Hematopoietic multipotent progenitor cell treated with erythropoietin and hydrocortisone succinate and interleukin-3 and kit ligand, for 4 days (in vitro differentiated cells): Measurements from ENCODE around the gene SV2A.
"Not testable (repeated sequence)": the region's sequence is repeated elsewhere in the genome, so short reads cannot be mapped to it uniquely, and the experiment has no call there.

Experiments
- DNase-seq: peaks from one replicate; pipeline ENCODE4 v3.0.0-alpha.2; 2015

SV2A gene, protein sequence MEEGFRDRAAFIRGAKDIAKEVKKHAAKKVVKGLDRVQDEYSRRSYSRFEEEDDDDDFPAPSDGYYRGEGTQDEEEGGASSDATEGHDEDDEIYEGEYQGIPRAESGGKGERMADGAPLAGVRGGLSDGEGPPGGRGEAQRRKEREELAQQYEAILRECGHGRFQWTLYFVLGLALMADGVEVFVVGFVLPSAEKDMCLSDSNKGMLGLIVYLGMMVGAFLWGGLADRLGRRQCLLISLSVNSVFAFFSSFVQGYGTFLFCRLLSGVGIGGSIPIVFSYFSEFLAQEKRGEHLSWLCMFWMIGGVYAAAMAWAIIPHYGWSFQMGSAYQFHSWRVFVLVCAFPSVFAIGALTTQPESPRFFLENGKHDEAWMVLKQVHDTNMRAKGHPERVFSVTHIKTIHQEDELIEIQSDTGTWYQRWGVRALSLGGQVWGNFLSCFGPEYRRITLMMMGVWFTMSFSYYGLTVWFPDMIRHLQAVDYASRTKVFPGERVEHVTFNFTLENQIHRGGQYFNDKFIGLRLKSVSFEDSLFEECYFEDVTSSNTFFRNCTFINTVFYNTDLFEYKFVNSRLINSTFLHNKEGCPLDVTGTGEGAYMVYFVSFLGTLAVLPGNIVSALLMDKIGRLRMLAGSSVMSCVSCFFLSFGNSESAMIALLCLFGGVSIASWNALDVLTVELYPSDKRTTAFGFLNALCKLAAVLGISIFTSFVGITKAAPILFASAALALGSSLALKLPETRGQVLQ

DNA sequence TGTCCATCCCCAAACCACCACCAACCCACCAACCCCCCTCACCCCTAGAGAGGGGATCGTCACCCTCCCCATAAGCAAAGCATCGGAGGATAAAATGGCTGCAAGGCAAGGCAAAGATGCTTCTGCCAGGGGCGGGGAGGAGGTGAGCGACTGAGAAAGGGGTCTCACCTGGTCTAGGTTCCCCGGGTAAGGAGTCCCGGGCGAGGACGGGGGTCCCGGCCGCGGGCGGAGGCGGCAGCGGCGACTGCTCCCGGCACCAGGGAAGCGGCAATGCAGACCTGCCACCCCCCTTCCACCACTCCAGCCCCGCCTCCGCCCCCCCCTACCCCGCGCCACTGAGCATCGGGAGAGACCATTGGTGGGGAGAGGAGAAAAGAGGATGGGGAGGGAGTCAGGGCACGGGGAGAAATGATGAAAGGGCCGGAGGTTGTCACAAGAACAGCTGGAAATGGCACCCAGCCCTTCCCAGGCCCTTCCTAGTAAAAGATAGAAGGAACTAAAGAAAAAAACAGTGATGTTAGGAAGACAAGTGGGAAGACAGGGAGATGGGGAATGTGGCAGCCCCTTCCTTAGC lies at the start of gene SV2A:
SV2A (minus strand) TSS at position 274 of the 574 bp plus-strand sequence. CDS start 4,004 bp downstream, outside the sequence.
- DNase-seq, result peak; percentile 76

DNA sequence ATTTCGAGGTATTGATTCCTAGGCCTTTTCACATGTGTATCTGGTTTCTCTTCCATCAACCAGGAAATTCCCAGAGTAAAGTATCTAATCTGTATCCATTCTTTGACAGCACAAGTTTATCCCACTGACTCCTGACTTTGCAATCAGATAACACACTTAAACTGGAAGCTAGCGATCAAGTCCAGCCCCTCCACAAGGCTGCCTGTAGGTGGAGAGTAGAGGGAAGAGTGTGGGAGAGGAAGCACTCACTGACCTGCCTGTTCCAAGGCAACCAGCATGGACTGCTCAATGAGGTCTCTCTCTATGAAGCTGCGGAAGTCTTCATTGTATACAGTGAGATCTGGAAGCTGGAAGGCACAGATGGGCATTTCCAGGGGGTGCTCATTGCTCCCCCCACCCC lies 49.4 kb upstream of the SV2A start:
- no peak for DNase-seq

DNA sequence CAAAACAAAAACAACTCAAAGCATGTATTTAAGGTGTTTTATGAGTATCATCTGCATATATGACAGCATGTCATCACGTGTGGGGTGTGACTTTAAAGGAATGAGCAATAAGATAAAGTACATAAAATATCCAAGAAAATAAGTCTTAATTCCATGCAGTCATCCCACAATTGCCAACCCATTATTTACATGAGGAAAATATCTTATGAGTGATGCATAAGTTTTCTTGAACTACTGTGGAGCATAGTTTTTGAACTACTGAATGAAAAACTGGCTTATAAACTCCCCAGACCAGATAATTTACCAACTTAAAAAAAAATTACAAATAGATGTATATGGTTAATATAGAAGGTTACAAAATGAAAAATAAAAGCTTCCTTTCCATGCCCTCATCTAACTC lies 48.8 kb upstream of the SV2A start:
- no peak for DNase-seq

DNA sequence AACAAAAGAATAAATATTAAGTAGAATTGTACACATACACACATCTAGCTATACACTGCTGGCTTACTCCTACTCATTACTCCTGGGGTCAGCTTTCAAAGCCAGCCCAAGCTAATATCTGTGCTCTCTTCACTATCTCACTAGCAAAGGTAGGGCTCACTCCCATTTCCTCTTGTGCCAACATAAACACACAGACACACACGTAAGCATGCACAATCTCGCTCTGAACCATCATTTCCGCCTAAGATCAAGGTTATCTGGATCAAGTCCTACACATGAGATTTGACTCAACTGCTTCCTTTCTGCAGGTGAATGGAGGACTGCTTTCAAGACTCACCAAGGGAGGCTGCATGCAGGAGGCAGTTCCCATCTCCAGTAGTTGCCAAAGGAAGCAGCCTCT lies 47.8 kb upstream of the SV2A start:
- DNase-seq, result no peak

DNA sequence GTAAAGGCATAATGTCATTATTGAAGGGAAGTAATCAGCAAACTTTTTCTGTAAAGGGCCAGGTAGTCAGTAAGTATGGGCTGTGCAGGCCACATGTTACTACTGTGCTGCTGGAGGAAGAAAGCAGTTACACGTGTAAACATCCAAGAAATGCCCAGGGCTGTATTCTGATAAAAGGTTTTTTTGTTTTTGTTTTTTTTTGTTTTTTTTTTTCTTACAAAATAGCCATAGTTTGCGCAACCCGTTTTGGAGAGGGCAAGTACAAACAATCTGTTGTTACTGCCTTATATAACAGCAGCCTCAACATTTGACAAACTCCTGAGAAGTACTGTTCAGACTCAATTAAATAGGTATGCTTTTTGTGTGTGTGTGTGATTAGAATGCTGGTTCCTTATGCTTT lies 45.7 kb upstream of the SV2A start:
- DNase-seq, result no peak

DNA sequence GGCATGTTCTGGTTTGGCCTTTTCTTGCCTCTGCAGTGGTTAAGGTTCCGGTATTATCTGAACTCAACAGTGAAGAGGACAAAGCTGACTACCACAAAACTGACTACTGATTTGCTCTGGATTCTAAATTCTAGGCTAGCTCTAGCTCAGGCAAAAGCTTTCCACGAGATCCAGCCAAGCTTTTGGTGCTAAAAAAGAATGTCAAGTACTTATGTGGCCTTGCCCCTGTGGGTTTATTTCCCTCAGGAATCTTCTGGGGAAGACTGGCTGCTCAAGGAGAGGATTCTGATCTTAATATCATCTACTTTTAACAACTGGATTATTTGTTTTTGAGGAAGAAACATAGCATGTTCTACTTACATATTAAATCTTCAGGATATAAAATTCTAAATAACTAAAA lies 45.1 kb upstream of the SV2A start:
- no peak for DNase-seq

DNA sequence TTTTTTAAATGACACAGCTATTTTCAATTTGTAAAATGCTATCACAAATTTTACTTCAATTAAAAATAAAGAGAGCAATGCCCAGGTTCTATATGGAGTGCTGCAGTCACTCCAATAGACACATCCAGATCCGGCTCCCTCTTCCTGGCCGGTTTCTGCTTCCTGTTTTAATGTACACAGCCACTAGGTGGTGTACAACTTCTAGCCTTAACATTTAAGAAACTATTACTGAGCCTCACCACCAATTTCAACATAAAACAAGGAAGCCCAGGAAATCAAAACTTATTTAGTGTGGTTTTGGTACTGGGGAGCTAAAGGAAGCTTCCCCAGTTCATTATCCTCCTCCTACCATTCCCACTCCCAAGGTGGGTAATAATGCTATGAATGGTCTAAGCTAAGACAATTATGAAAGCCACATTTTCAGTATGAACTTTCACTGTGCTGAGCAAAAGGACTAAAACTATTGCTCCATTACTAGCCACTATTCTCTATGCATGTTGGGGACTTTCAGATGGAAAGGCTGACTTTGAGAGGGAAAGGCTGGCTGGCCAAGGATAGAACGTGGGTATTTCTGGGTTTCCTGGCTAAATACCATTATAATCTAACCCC lies 44.5 kb upstream of the SV2A start:
- peak; percentile 90 for DNase-seq

DNA sequence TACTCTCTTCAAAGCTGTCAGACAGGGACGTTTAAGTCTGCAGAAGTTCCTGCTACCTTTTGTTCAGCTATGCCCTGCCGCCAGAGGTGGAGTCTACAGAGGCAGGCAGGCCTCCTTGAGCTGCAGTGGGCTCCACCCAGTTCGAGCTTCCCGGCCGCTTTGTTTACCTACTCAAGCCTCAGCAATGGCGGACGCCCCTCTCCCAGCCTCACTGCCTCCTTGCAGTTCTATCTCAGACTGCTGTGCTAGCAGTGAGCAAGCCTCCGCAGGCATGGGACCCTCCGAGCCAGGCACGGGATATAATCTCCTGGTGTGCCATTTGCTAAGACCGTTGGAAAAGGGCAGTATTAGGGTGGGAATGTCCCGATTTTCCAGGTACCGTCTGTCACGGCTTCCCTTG lies 39.9 kb upstream of the SV2A start:
- DNase-seq, result not testable (repeated sequence)

DNA sequence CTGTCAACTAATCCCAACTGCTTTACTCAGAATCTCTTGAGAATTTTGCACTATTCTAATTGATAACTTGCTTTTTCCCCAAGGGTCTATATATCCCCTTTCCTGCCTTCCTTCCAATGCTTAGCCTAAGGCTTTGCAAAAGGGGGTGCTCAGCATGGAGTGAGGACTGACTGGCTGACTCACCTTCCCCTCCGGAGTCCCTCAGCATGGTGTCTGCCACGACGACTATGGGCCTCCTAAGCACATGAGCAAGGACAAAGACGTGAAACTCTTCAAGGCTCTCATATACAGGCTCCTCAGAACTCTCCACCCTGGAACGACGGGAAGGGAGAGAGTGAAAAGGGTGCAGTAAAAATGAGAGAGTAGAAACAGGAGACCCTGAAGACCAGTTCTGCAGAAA lies 32.3 kb upstream of the SV2A start:
- no peak for DNase-seq

DNA sequence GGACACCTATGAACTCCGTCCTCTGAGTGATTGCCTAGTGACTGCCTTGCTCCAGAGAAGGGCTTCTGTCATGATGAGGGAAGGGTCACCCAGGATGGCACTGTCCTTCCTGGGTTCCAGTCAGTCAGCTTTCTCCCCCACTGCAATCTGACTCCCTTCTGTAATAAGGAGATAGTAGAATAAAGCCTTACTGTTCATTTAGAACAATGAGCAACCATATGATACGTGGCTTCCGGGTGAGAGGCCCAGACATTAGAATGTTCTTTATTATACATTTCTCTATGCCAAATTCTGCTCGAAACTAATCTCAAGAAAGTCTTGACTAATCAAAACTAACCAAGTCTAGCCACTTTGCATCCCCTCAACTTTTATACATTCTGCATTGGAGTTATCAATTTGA lies 27.6 kb upstream of the SV2A start:
- DNase-seq, result no peak

DNA sequence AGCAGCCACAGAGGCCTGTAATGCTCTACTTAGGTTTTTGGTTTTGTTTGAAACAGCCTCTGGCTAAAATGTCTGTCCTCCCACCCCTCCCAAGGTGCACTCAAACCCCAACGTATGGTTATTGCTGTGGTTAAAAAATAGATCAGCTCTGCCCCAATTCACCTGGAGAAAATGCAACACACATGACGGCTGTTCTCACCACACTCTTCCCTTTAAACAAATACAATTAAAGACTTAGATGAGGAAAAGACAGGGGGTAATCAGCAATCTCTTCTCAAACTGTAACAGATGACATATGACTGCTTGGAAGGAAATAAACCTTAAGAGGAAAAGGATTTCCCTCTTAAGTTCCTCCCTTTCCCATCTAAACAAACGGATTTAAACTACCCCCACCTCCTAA lies 25.2 kb upstream of the SV2A start:
- no peak for DNase-seq

DNA sequence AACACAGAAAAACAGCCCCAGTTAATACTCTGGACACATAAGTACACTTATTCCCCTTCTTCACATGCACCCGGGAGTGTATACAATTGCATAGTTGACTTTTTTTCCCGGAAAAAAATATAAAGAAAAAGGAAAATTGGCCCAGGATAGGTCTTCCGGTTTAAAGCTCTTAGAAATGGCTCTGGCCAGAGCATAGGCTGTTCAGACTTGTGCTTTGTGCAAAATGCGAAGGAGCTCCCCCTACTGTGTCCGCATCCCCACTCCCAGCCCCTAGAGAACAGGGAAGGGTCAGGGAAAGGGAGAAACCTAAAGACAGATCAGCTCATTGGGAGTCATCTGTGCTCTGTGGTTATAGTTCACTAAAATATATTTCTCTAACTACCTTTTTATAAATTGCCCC lies 24.6 kb upstream of the SV2A start:
- no peak for DNase-seq

DNA sequence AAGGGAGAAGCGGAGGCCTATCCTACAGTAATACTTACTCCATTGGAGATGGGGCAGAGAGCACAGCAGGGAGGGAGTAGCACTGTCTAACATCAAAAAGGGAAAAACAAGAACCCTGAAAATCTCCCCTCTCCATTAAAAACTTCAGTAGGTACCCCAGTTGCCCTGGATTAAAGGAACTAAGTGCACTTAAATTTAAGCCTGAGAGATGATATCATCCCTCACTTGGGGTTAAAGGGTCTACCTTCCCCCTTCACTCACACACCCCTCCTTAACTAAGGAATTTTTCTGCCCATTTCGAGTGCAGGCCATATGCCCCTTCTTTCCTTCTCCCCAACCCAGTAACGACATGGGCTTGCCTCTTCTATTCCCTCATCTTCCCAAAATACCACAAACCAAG lies 22.8 kb upstream of the SV2A start:
- DNase-seq, result no peak

DNA sequence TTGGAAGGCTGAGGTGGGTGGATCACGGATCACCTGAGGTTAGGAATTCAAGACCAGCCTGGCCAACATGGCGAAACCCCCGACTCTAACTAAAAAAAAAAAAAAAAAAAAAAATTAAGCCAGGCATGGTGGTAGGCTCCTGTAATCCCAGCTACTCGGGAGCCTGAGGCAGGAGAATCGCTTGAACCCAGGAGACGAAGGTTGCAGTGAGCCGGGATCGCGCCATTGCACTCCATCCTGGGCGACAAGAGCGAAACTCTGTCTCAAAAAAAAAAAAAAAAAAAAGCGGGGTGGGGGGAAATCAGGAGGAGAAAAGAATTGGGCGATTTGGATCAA lies 21.0 kb upstream of the SV2A start:
- DNase-seq, result not testable (repeated sequence)

DNA sequence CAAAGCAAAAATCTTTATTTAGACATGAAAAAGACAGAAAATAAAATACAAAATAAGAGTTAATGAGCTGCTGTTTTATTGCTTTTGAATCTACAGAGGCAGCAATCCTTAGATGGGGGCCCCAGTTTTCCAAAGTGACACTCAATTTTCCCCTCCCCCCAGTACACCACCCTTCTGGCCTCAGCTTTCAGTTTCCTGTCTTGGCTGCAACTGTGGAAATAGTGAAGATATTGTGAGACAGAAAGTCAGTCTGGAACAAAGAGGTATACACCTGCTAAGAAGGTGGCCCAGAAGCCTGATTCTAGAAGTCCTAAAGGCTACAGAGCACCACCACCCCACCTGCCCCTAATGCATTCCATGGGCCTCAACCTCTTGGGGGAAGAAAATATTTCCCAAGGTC lies 20.1 kb upstream of the SV2A start:
- peak; percentile 27 for DNase-seq

DNA sequence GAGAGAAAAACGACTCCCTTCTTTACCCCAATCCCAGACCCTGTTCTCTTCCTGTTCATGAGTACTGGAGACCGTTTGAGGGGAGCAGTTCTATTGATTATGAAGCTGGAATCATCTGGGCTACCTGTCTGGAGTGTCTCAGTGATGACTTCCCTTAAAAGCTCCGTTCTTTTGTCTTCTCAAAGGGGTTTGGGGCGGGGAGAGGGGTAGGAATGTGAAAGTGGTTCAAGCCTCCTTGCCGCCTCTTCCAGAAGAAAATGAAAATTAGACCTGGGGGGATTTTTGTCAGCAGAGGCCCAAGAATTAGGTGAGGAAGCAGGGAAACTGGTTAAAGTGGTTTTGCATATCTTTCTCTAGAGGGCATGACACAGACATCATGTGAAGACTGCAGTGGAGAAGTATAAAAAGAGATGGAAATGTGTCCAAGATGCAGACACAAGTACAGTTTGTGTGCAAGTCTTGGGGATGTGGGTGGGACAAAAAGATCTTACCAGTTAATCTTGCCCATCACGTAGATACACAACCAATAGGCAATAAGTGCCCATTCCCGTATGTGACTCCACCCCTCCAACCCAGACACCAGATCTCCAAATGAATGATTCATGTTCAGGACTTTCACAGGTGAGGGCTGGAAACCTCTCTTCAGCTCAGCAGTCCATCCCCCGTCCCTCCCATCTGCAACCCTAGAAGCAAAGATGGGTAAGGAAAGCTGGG lies 19.5 kb upstream of the SV2A start:
- peak; percentile 19 for DNase-seq

DNA sequence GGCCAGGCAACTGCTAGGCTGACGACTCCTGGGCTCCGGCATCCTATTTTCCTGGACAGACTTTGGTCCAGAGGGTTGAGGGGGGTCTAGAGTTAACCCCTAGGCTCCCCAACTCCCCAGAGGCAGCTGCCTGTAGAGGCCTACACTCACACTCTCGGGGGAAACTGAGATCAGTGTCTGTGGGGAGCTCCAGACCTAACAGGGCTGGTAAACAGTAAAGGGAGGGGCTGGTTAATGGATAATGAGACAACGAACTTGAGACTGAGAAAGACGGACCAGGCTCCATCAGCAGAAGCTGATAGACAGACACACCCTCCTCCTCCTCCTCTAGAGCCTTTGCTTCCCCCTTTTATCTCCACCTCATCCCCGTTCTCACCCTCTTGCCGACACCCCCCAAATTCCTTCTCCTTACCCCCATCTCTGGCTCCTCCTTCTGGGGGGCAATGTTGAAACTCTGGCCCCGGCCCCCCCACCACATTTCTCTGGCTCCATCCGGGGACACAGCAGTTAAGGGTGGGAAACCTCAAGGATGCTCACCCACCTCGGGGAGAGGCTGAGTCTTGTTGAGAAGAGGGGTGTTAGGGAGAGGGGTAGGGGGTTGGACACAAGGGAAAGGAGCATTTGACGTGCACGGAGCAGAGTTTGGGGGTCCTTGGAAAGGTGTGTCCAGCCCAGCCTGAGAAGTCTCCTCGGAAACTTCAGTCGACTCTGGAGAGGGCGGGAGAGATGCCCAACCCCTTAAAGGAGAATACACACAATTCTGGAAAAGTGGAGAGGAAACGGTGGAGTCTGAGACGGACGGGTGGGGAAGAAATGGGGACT lies 18.7 kb upstream of the SV2A start, which contains the start of gene MTMR11:
MTMR11 (minus strand) TSS at position 710 of the 822 bp plus-strand sequence; CDS start at position 478, 232 bp downstream.
- DNase-seq, result peak; percentile 31

DNA sequence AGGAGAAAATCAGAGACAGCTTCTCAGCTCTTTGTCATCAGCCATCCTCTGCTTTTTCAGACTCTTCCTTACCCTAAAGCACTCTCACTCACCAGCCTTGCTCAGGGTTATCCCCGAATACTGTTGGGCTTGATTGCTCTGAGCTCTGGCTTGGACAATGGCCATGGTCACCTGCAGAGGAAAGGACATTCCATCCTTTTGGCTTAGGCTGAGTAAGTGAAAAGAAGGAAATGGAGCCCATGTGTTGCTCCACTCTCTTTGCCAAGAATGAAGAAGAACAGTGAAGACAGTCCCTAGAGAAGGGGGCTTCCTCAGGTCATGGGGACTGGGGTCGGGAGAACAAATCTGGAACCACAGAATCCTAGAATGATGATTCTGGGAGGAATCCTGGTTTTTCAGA lies 16.7 kb upstream of the SV2A start:
- DNase-seq, result no peak

DNA sequence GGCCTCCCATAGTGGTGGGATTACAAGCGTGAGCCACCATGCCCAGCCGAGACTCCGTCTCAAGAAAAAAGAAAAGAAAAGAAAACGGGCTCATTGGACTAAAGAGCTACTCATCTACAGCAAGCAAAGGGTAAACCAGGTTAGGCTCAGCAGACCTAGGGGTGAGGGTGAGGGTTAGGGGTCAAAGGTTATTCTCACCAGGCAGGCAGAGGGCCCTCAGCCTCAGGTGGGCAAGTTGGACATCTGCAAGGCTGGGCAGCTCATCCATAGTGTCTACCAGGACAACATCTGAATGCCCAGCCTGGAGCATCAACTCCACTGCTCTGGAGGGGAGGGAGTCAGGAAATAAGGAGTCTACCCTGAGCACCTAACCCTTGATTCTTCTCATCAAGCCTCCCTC lies 15.6 kb upstream of the SV2A start:
- no peak for DNase-seq

DNA sequence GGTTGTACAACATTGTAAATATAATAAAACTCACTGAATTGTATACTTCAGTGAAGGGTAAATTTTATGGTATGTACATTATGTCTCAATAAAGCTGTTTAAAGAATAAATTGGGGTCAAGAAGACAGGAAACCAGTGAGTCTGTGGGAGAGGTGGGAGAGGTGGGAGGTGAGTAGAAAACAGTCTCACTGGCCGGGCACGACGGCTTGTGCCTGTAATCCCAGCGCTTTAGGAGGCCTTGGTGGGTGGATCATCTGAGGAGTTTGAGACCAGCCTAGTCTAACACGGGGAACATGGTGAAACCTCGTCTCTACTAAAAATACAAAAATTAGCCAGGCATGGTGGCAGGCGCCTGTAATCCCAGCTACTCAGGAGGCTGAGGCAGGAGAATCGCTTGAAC lies 14.8 kb upstream of the SV2A start:
- DNase-seq, result no peak

DNA sequence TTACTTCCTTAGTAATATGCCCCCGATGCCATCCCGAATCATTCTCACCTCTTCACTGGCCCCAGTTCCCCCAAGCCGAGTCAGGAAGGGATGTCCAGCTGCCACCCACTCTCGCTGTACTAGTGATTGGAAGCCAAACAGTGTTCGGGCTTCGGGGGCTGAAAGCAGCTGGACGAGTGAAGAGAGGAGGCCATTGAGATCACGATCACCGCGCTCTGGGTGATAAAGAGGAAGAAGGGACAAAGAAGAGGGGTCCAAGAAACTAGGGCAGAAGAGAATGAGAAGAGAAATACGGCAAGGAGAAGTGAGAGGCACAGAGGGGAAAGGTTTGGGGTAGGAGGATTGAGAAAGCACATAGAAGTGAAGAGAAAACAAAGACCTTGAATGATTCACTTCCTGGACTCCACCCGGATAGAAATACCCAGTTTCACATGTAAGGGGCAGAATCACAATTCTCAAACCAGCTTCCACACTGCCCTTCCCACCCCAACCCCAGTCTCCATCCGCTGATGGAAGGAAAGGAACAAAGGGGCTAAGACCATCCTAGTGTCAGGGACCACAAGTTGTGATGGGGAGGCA lies 13.7 kb upstream of the SV2A start:
- no peak for DNase-seq

DNA sequence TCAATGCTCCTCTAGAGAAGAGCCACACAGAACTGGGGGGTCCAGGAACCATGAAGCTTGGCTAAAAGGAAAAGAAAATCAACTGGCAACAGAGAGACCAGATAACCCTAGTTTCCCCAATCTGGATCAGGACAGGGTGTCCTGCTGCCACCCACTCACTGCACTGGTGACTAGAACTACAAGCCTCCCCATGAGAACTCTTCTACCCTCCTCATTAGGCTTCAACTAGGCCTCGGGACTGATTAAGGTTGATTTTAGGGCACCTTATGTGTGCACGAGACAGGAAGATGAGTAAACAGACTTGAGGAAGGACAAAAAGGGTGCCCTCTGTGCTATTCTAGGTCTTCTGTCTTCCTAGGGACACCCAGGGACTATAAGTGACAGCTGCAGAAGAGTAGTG lies 12.2 kb upstream of the SV2A start:
- no peak for DNase-seq
